K562 (cell line): ENCODE results near the gene CKLF. TPM values are rescaled to one million over a fixed set of nuclear protein-coding genes. Genes with fewer than 3 reads are reported as not detected.

Experiments used
- ATAC-seq: fragments of 200-7000 bp; cut with Tn5 transposase; 3 replicates; pipeline ENCODE4 v1.9.1; 2020; ENCODE audit warnings: moderate library complexity
- BruUV-seq: library from RNA; stranded (reverse); fragments of 400-500 nt; replicated peaks from 2 replicates; lab custom pipeline; 2021; lab: Mats Ljungman, UMichigan
- CTCF ChIA-PET: fragments of 300-600 bp; formaldehyde crosslinking; extraction: SDS; loops from one replicate; lab custom pipeline; 2021; ENCODE audit warnings: low intra/inter-chr PET ratio; lab: Yijun Ruan, JAX
- POLR2A ChIA-PET: fragments of 300-600, 350-650 bp; sonication (Branson Sonifier 250); formaldehyde crosslinking; extraction: SDS; loops from one replicate; lab custom pipeline; 2021; ENCODE audit warnings: antibody characterized with exemption, inconsistent platforms; lab: Yijun Ruan, JAX
- DNase-seq, 4 experiments: peaks; one replicate each; pipeline versions ENCODE4 v3.0.0 to v3.0.0-alpha.2; 2011 to 2018; ENCODE audit warnings: low spot score in 3 of 4, mixed read lengths in 3 of 4; ENCODE audit errors: extremely low read depth in 1 of 4
- FAIRE-seq: peaks from 2 replicates; lab custom pipeline; 2011; peaks lifted over from hg19 to GRCh38; lab: Jason Lieb, UNC
- H2AFZ ChIP-seq: 2 replicates; pipeline ENCODE4 v1.6.0; 2011; ENCODE audit warnings: low read depth, low read length, control low read depth, inconsistent platforms
- H3K27ac ChIP-seq: fragments of 200-600 bp; 3 replicates; pipeline ENCODE4 v1.8.0; 2011; ENCODE audit warnings: low read depth, mild to moderate bottlenecking, control low read depth, inconsistent platforms, low read length, moderate library complexity, mixed read lengths; ENCODE audit errors: extremely low read depth
- H3K27me3 ChIP-seq, 2 experiments: fragments of 300-600 bp in 1 of 2; 2 replicates in 1 of 2; 3 replicates in 1 of 2; pipeline versions ENCODE4 v1.6.0 to v1.8.0; 2011; ENCODE audit warnings: inconsistent platforms in 2 of 2, low read length in 2 of 2, mild to moderate bottlenecking in 1 of 2, mixed read lengths in 1 of 2, moderate library complexity in 1 of 2; ENCODE audit not compliant: control insufficient read depth in 2 of 2, insufficient read depth in 2 of 2
- H3K36me3 ChIP-seq: fragments of 300-600 bp; 3 replicates; pipeline ENCODE4 v1.8.0; 2011; ENCODE audit warnings: mild to moderate bottlenecking, low read length, inconsistent platforms; ENCODE audit not compliant: control insufficient read depth, insufficient read depth
- H3K4me1 ChIP-seq, 2 experiments: fragments of 200-600 bp in 1 of 2; replicated peaks in 1 of 2; 2 replicates in 1 of 2; 3 replicates in 1 of 2; pipeline versions ENCODE4 v1.5.1 to v1.8.0; 2011; ENCODE audit warnings: inconsistent platforms in 2 of 2, low read length in 2 of 2, mild to moderate bottlenecking in 1 of 2, mixed read lengths in 1 of 2, moderate library complexity in 1 of 2; ENCODE audit not compliant: control insufficient read depth in 2 of 2, insufficient read depth in 2 of 2
- H3K4me2 ChIP-seq: 2 replicates; pipeline ENCODE4 v1.6.1; 2011; ENCODE audit warnings: low read length, control low read depth, inconsistent platforms, mixed read lengths; ENCODE audit not compliant: insufficient read depth
- H3K4me3 ChIP-seq: fragments of 200-600 bp; sonication (generic), shearing (Covaris generic); 2 replicates; pipeline ENCODE4 v1.5.1; 2016; ENCODE audit warnings: control low read depth, inconsistent platforms
- H3K79me2 ChIP-seq: fragments of 200-600 bp; 3 replicates; pipeline ENCODE4 v1.8.0; 2011; ENCODE audit warnings: low read length, inconsistent platforms; ENCODE audit not compliant: control insufficient read depth, insufficient read depth
- H3K9ac ChIP-seq, 2 experiments: 2 replicates each; pipeline versions ENCODE4 v1.6.0 to v1.6.1; 2011; ENCODE audit warnings: low read depth in 2 of 2, low read length in 2 of 2, control low read depth in 1 of 2, inconsistent platforms in 1 of 2, mild to moderate bottlenecking in 1 of 2, mixed read lengths in 1 of 2; ENCODE audit not compliant: insufficient read depth in 1 of 2
- H3K9me1 ChIP-seq: one replicate; pipeline ENCODE4 v1.6.0; 2011; ENCODE audit warnings: inconsistent platforms, mild to moderate bottlenecking, low read length, moderate library complexity; ENCODE audit not compliant: control insufficient read depth, insufficient read depth
- H3K9me3 ChIP-seq: replicated peaks from 2 replicates; pipeline ENCODE4 v1.5.1; 2011; ENCODE audit warnings: low read depth, low read length, inconsistent platforms; ENCODE audit not compliant: control insufficient read depth, insufficient read depth
- H4K20me1 ChIP-seq: replicated peaks from 2 replicates; pipeline ENCODE4 v1.6.1; 2011; ENCODE audit warnings: low read length, inconsistent platforms, mixed read lengths; ENCODE audit not compliant: control insufficient read depth, insufficient read depth
- KLF16 ChIP-seq: IDR thresholded peaks from 2 replicates; pipeline ENCODE4 v1.6.1; 2016; ENCODE audit warnings: antibody characterized with exemption
- RCOR1 ChIP-seq, 2 experiments: IDR thresholded peaks; 2 replicates each; pipeline ENCODE4 v1.6.1; 2012; ENCODE audit warnings: low read depth in 2 of 2, low read length in 2 of 2, borderline replicate concordance in 1 of 2, improper control_type of control experiment in 1 of 2
- WGBS: fragments of 100-300 bp; shearing (Covaris generic); methylation state at CpG from one replicate; pipeline ENCODE4 v1.1.6; 2016; ENCODE audit warnings: low coverage, mixed read lengths; ENCODE audit not compliant: insufficient coverage; ENCODE audit errors: missing lambda C conversion rate; 5-methylcytosine and 5-hydroxymethylcytosine counted together
- in situ Hi-C: fragments of 300-500 bp; cut with MboI; formaldehyde crosslinking; loops from 4 replicates; pipeline ENCODE4 v1.15.0; 2018; ENCODE audit warnings: inconsistent platforms, mixed read lengths
- intact Hi-C: fragments of 100-400 bp; cut with micrococcal nuclease; formaldehyde crosslinking; loops from 2 replicates; pipeline ENCODE4 v1.14.2; 2022
- polyA plus RNA-seq, 8 experiments: library from polyadenylated mRNA; depleted of rRNA in 4 of 8; stranded (reverse) in 5 of 8; unstranded in 3 of 8; fragments of >200 nt; fragmentation: Nextera tagmentation in 2 of 8; fragmentation: Illumina TruSeq in 1 of 8; extraction: Ambion mirVana in 2 of 8; extraction: Trizol in 1 of 8; gene quantifications; 2 replicates each; pipeline versions ENCODE4 v1.2.1 to v1.2.3, GENCODE V29; 2011 to 2014; ENCODE audit warnings: inconsistent platforms in 1 of 8, missing spikeins in 1 of 8
- total RNA-seq, 7 experiments: library from RNA; depleted of rRNA in 6 of 7; stranded (reverse); fragments of >200 nt in 6 of 7; fragmentation: Illumina TruSeq in 2 of 7; extraction: Trizol in 2 of 7; gene quantifications; 2 replicates each; pipeline versions ENCODE4 v1.2.1 to v1.2.3, GENCODE V29; 2011 to 2021; ENCODE audit warnings: low replicate concordance in 1 of 7
- TF ChIP-seq, protein P1 (sequence below): fragments of 250-450 bp; sonication (Bioruptor Pico); IDR thresholded peaks from 2 replicates; pipeline ENCODE4 v1.9.0; 2021; ENCODE audit warnings: mild to moderate bottlenecking, inconsistent platforms
- TF ChIP-seq, protein P2 (sequence below): fragments of 250-450 bp; sonication (Bioruptor Pico); IDR thresholded peaks from 2 replicates; pipeline ENCODE4 v1.4.0; 2020

CKLF gene
- total and polyA plus RNA-seq, 9 of the 15 experiments (the other 6 are each of a cell fraction or from before 2014, with no cell fraction given), result 84.8 to 322 (median 118) TPM

DNA sequence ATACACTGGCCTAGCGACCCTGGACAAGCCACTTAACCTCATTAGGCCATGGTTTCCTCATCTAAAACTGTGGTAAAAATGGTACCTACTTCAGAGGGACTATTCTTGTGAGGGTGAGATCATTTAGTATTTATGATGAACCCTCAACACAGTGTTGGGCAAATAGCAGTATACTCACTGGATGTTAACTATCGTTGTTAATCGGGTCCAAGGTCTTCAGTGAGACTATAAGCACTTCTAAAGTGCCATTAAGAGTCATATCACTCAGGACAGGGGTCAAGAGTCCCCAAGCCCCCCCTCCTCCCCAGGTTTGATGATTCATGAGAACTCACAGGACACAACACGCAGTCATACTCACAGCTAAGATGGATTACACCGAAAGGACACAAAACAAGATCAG lies 13.5 kb upstream of the CKLF start:
- no peak overlapping the region for H3K4me2 ChIP-seq
- 47% methylated on average over 5 of the region's 5 CpGs for WGBS
- H3K27ac ChIP-seq, result no peak overlapping the region
- H4K20me1 ChIP-seq, result no peaks in the 10 kb centered on the region
- TF ChIP-seq RCOR1 (IDR thresholded peaks at IDR 0.05; ENCODE audit: borderline replicate concordance in 1 of 2, low read depth in 2 of 2, low read length in 2 of 2), result no peak
- TF ChIP-seq, protein P1, sequence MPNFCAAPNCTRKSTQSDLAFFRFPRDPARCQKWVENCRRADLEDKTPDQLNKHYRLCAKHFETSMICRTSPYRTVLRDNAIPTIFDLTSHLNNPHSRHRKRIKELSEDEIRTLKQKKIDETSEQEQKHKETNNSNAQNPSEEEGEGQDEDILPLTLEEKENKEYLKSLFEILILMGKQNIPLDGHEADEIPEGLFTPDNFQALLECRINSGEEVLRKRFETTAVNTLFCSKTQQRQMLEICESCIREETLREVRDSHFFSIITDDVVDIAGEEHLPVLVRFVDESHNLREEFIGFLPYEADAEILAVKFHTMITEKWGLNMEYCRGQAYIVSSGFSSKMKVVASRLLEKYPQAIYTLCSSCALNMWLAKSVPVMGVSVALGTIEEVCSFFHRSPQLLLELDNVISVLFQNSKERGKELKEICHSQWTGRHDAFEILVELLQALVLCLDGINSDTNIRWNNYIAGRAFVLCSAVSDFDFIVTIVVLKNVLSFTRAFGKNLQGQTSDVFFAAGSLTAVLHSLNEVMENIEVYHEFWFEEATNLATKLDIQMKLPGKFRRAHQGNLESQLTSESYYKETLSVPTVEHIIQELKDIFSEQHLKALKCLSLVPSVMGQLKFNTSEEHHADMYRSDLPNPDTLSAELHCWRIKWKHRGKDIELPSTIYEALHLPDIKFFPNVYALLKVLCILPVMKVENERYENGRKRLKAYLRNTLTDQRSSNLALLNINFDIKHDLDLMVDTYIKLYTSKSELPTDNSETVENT, result no peak
- TF ChIP-seq, protein P2, sequence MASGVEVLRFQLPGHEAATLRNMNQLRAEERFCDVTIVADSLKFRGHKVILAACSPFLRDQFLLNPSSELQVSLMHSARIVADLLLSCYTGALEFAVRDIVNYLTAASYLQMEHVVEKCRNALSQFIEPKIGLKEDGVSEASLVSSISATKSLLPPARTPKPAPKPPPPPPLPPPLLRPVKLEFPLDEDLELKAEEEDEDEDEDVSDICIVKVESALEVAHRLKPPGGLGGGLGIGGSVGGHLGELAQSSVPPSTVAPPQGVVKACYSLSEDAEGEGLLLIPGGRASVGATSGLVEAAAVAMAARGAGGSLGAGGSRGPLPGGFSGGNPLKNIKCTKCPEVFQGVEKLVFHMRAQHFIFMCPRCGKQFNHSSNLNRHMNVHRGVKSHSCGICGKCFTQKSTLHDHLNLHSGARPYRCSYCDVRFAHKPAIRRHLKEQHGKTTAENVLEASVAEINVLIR (CRISPR knock-in tag), result no peak
- no peak for TF ChIP-seq KLF16
- no peaks in the 10 kb centered on the region for H3K9me1 ChIP-seq
- intact Hi-C loops (no loop called here), in situ Hi-C loops (no loop called here)
- no peaks in the 10 kb centered on the region for H3K79me2 ChIP-seq
- H3K9ac ChIP-seq, result no peak overlapping the region
- H3K9me3 ChIP-seq, result no peaks in the 10 kb centered on the region
- ATAC-seq (no peak), FAIRE-seq (no peak), DNase-seq (no peak)
- no peak overlapping the region for H2AFZ ChIP-seq
- H3K36me3 ChIP-seq, result peaks cover 3% of the 10 kb centered on the region; the same call in 1 of the 3 replicates
- POLR2A ChIA-PET, result interaction anchor here (0.6 to 1.1 kb wide), 2 partner anchors 9 to 19 kb away, joined by 3 to 6 read pairs; no protein-coding TSS in a partner anchor
- CTCF ChIA-PET, result no interaction called here
- H3K27me3 ChIP-seq, result no peaks in the 10 kb centered on the region
- BruUV-seq, result no TSS peak
- peaks cover 0 to 9% of the 10 kb centered on the region in 2 experiments; a peak in 2 of 5 replicates for H3K4me1 ChIP-seq
- H3K4me3 ChIP-seq, result no peak overlapping the region
